ENCODE measurements around the gene ATP8B1. TPM values are rescaled to one million over a fixed set of nuclear protein-coding genes. Genes with fewer than 3 reads are reported as not detected.

Gene ATP8B1
- total RNA-seq, 4 donors from 2014 or later: 120 to 321 (median 252) TPM

- intact Hi-C loops (cut with DNase I; ENCODE audit: low total_unique reads) (no loop called here), in situ Hi-C loops (cut with MboI; ENCODE audit: low pct_ligation_motif_present in 1 of 4, low pct_unique_long_range_greater_than_20kb in 1 of 4, low sequenced_read_pairs in 3 of 4) (loop anchor here in 1 of 4 donors (25.0 kb wide), 1 partner anchor 187 kb away; no protein-coding TSS in a partner anchor)
- Histone ChIP-seq H3K27ac (no peak overlapping the region), H3K27me3 (no peaks in the 10 kb centered on the region), H3K4me1 (no peaks in the 10 kb centered on the region), H3K36me3 (peaks cover 0 to 28% (median 9%) of the 10 kb centered on the region in 4 donors), H3K9me3 (no peaks in the 10 kb centered on the region), H3K4me3 (no peak overlapping the region)
- 80 to 89% methylated on average over 1 to 5 of the region's 5 CpGs for WGBS, 2 donors (ENCODE audit: low coverage in 1 of 2)
- DNase-seq: no peak
- TF ChIP-seq POLR2A (IDR thresholded peaks at IDR 0.05) (no peak), EP300 (IDR thresholded peaks at IDR 0.05; ENCODE audit: low read depth) (no peak), CTCF (IDR thresholded peaks at IDR 0.05) (no peak), POLR2AphosphoS5 (IDR thresholded peaks at IDR 0.05) (no peak)
Measured at GRCh38 chr18:57674891-57675290, 128.2 kb downstream of the ATP8B1 start.

GRCh38 chr18:57670046-57670445, 133.1 kb downstream of the ATP8B1 start:
- Histone ChIP-seq H3K27me3 (no peaks in the 10 kb centered on the region), H3K4me3 (no peak overlapping the region), H3K36me3 (peaks cover 0 to 36% (median 12%) of the 10 kb centered on the region in 4 donors), H3K4me1 (peaks cover 0 to 11% (median 0%) of the 10 kb centered on the region in 4 donors), H3K9me3 (no peaks in the 10 kb centered on the region), H3K27ac (no peak overlapping the region)
- DNase-seq: no peak
- intact Hi-C loops (cut with DNase I; ENCODE audit: low total_unique reads) (no loop called here), in situ Hi-C loops (cut with MboI; ENCODE audit: low pct_ligation_motif_present in 1 of 4, low pct_unique_long_range_greater_than_20kb in 1 of 4, low sequenced_read_pairs in 3 of 4) (no loop called here)
- WGBS, 2 donors (ENCODE audit: low coverage in 1 of 2): 90 to 92% methylated on average over 2 to 5 of the region's 5 CpGs
- no peak for TF ChIP-seq CTCF (IDR thresholded peaks at IDR 0.05)
- no peak for TF ChIP-seq POLR2A (IDR thresholded peaks at IDR 0.05)
- no peak for TF ChIP-seq EP300 (IDR thresholded peaks at IDR 0.05; ENCODE audit: low read depth)

GRCh38 chr18:57668021-57668420, 135.1 kb downstream of the ATP8B1 start:
- H3K27ac ChIP-seq: no peak overlapping the region
- no peaks in the 10 kb centered on the region for H3K9me3 ChIP-seq
- intact Hi-C loops (cut with DNase I; ENCODE audit: low total_unique reads): no loop called here
- DNase-seq: no peak
- H3K36me3 ChIP-seq: peaks cover 0 to 31% (median 7%) of the 10 kb centered on the region in 4 donors
- WGBS, 2 donors (ENCODE audit: low coverage in 1 of 2): 55 to 80% methylated on average over 4 of the region's 4 CpGs
- no peak for TF ChIP-seq EP300 (IDR thresholded peaks at IDR 0.05; ENCODE audit: low read depth)
- no peak for TF ChIP-seq POLR2A (IDR thresholded peaks at IDR 0.05)
- TF ChIP-seq CTCF (IDR thresholded peaks at IDR 0.05): no peak
- TF ChIP-seq POLR2AphosphoS5 (IDR thresholded peaks at IDR 0.05): no peak
- in situ Hi-C loops (cut with MboI; ENCODE audit: low pct_ligation_motif_present in 1 of 4, low pct_unique_long_range_greater_than_20kb in 1 of 4, low sequenced_read_pairs in 3 of 4): no loop called here
- H3K4me3 ChIP-seq: no peak overlapping the region
- H3K27me3 ChIP-seq: no peaks in the 10 kb centered on the region
- peaks cover 0 to 11% (median 0%) of the 10 kb centered on the region in 4 donors for H3K4me1 ChIP-seq

GRCh38 chr18:57666818-57667497, 136.2 kb downstream of the ATP8B1 start:
- 64 to 87% methylated on average over 5 to 6 of the region's 6 CpGs for WGBS, 2 donors (ENCODE audit: low coverage in 1 of 2)
- H3K36me3 ChIP-seq: peaks cover 0 to 39% (median 9%) of the 10 kb centered on the region in 4 donors
- H3K27me3 ChIP-seq: no peaks in the 10 kb centered on the region
- intact Hi-C loops (cut with DNase I; ENCODE audit: low total_unique reads) (no loop called here), in situ Hi-C loops (cut with MboI; ENCODE audit: low pct_ligation_motif_present in 1 of 4, low pct_unique_long_range_greater_than_20kb in 1 of 4, low sequenced_read_pairs in 3 of 4) (no loop called here)
- H3K9me3 ChIP-seq: no peaks in the 10 kb centered on the region
- H3K4me3 ChIP-seq: no peak overlapping the region
- DNase-seq: no peak
- peaks cover 0 to 11% (median 0%) of the 10 kb centered on the region in 4 donors for H3K4me1 ChIP-seq
- TF ChIP-seq EP300 (IDR thresholded peaks at IDR 0.05; ENCODE audit: low read depth) (no peak), POLR2AphosphoS5 (IDR thresholded peaks at IDR 0.05) (peak in 1 of 3 donors; percentile 25), CTCF (IDR thresholded peaks at IDR 0.05) (no peak)
- H3K27ac ChIP-seq: peak overlapping the region in 1 of 4 donors; percentile 7

Measured in transverse colon (tissue), 4 donors.